Heart left ventricle (tissue), 16 donors: ENCODE results near the gene NBR1. TPM values are rescaled to one million over a fixed set of nuclear protein-coding genes. Genes with fewer than 3 reads are reported as not detected.

ENCODE experiments used
- ATAC-seq, 4 donors: fragments of 200-7000 bp; cut with Tn5 transposase; one replicate each; pipeline ENCODE4 v1.9.1; 2020 to 2022; ENCODE audit warnings: moderate library complexity in 4 of 4, mild to moderate bottlenecking in 3 of 4, moderate number of reproducible peaks in 1 of 4
- DNase-seq, 5 donors: peaks; one replicate each; pipeline ENCODE4 v3.0.0-alpha.2; 2020
- H3K27ac ChIP-seq, 12 donors: fragments of 200-600 bp; sonication (generic) in 4 of 12; one replicate each; pipeline versions ENCODE4 v1.5.0 to v1.8.0; 2016 to 2022; ENCODE audit warnings: mild to moderate bottlenecking in 2 of 12
- H3K27me3 ChIP-seq, 9 donors: fragments of 200-600 bp; sonication (generic) in 2 of 9; one replicate each; pipeline versions ENCODE4 v1.5.1 to v1.8.0; 2016 to 2022; ENCODE audit warnings: mild to moderate bottlenecking in 3 of 9
- H3K36me3 ChIP-seq, 9 donors: fragments of 200-600 bp; sonication (generic) in 2 of 9; one replicate each; pipeline versions ENCODE4 v1.5.0 to v1.8.0; 2018 to 2022; ENCODE audit warnings: mild to moderate bottlenecking in 2 of 9
- H3K4me1 ChIP-seq, 12 donors: fragments of 200-600 bp; sonication (generic) in 4 of 12; one replicate each; pipeline versions ENCODE4 v1.5.0 to v1.8.0; 2016 to 2022; ENCODE audit warnings: mild to moderate bottlenecking in 3 of 12
- H3K4me3 ChIP-seq, 12 donors: fragments of 200-600 bp; sonication (generic) in 4 of 12; one replicate each; pipeline versions ENCODE4 v1.5.0 to v1.8.0; 2017 to 2022; ENCODE audit warnings: mild to moderate bottlenecking in 9 of 12, moderate library complexity in 4 of 12
- H3K9me3 ChIP-seq, 12 donors: fragments of 200-600 bp; sonication (generic) in 4 of 12; one replicate each; pipeline versions ENCODE4 v1.5.0 to v1.8.0; 2016 to 2022; ENCODE audit warnings: mild to moderate bottlenecking in 1 of 12
- CTCF ChIP-seq, 12 donors: fragments of 200-600 bp; sonication (generic) in 4 of 12; IDR thresholded peaks; one replicate each; pipeline versions ENCODE4 v1.5.0 to v1.8.0; 2018 to 2022; ENCODE audit warnings: antibody characterized with exemption in 12 of 12, mild to moderate bottlenecking in 5 of 12
- POLR2A ChIP-seq, 2 donors: fragments of 450-650 bp; IDR thresholded peaks; one replicate each; pipeline ENCODE4 v1.6.1; 2017; ENCODE audit warnings: antibody characterized with exemption in 2 of 2, mild to moderate bottlenecking in 2 of 2, moderate library complexity in 2 of 2
- WGBS, 4 donors: extraction: QIAGEN DNeasy Blood & Tissue Kit in 2 of 4; methylation state at CpG; one replicate each; pipeline versions ENCODE4 v1.1.5 to v1.1.7; 2013 to 2018; 5-methylcytosine and 5-hydroxymethylcytosine counted together
- intact Hi-C, 10 donors: fragments of 100-400 bp; cut with DNase I; formaldehyde crosslinking; loops; one replicate each; pipeline versions ENCODE4 v1.11.1 to v1.14.2; 2022
- polyA plus RNA-seq, 2 donors: library from polyadenylated mRNA; stranded (reverse); fragments of 200-250 nt; gene quantifications; one replicate each; pipeline ENCODE4 v1.2.3, GENCODE V29; 2013
- total RNA-seq, 9 donors: library from RNA; depleted of rRNA in 2 of 9; stranded (reverse); fragments of >200 nt in 2 of 9; fragmentation: NEBNext Ultra II Directional in 3 of 9; extraction: Animal tissue kit (Norgen Biotek cat#: 25700) in 3 of 9; gene quantifications; one replicate each; pipeline versions ENCODE4 v1.1.0 to v1.2.4, GENCODE V29; 2016 to 2023
- donor health status: ischemic (EF 13 %, LVEDD 7.1; RV severe dilation, severe dysfunction).
- donor health status: healthy with polysubstance abuse.
- donor health status: DM: no; HTN: yes; CAD: no.
- donor health status: DM: no; HTN: no; CAD: no.
- donor health status: ischemic (EF 25% LVEDD 6.9; RV normal size, moderate dysfunction).
- donor health status: ischemic (EF 25% LVEDD 5.7; RV mildly dilated, moderate dysfunction).
- donor health status: healthy.
- donor health status: DM: yes; HTN: yes; CAD: no.
- donor health status: ischemic (EF 35%, LVEDD 5.7; RV mildly dilated, moderate dysfunction).
- donor health status: nonischemic (EF 11% LVEDD 7.7; RV severe dilation, severe dysfunction).
- donor health status: DM: yes; HTN: yes; CAD: no.
- donor health status: PGD.
- donor health status: ischemic (EF 29% LVEDD 5.4; RV normal size, mild dysfunction).
- donor health status: nonischemic (EF 23%, LVEDD 6.1; RV moderate dilation, normal function).

Gene NBR1
- total and polyA plus RNA-seq, 11 donors: 31.6 to 146 (median 97.4) TPM

DNA sequence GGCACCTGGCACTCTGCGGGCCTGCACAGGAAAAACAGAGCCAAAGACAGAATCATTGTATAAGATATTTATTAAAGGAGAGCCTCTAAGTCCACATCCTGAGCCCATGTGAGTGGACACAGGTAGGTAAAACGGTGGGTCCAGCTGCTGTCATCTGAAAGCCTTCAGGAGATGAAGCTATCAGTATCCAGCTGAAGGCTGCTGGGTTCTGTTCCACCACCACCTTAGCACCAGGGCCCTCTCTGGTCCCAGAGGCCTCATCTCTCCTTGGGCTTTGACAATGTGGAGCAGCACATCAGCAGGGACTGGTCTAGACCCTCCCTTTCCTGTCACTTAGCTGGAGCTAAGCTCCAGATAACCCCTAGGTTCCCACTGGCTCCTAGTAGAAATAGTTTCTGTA is 48.0 kb downstream of the NBR1 start:
- no peak overlapping the region for H3K27ac ChIP-seq
- H3K9me3 ChIP-seq: no peaks in the 10 kb centered on the region
- no peak for ATAC-seq
- H3K27me3 ChIP-seq: no peaks in the 10 kb centered on the region
- DNase-seq: peak in 1 of 5 donors; percentile 12
- TF ChIP-seq CTCF (IDR thresholded peaks at IDR 0.05): no peak
- no peak for TF ChIP-seq POLR2A (IDR thresholded peaks at IDR 0.05)
- no peak overlapping the region for H3K4me3 ChIP-seq
- peaks cover 0 to 75% (median 24%) of the 10 kb centered on the region in 9 donors for H3K36me3 ChIP-seq
- peaks cover 0 to 2% (median 0%) of the 10 kb centered on the region in 12 donors for H3K4me1 ChIP-seq
- intact Hi-C loops: loop anchor here in 3 of 10 donors (10.0 kb wide), 2 partner anchors 126 to 194 kb away; partner anchors contain the start of genes RND2 (in 2 of the 3) and VAT1 (in 2 of the 3)
- WGBS, 4 donors: 79 to 90% (median 83%) methylated on average over 2 of the region's 2 CpGs

GRCh38 chr17:43219746-43220380 is 48.8 kb downstream of the NBR1 start:
- DNase-seq (peak in 1 of 5 donors; percentile 9), ATAC-seq (no peak)
- H3K9me3 ChIP-seq: no peaks in the 10 kb centered on the region
- H3K4me3 ChIP-seq: no peak overlapping the region
- TF ChIP-seq CTCF (IDR thresholded peaks at IDR 0.05) (no peak), POLR2A (IDR thresholded peaks at IDR 0.05) (no peak)
- no peaks in the 10 kb centered on the region for H3K27me3 ChIP-seq
- WGBS, 4 donors: 76 to 81% (median 78%) methylated on average over 8 of the region's 8 CpGs
- peaks cover 0 to 75% (median 27%) of the 10 kb centered on the region in 9 donors for H3K36me3 ChIP-seq
- no peaks in the 10 kb centered on the region for H3K4me1 ChIP-seq
- intact Hi-C loops: loop anchor here in 4 of 10 donors (10.0 kb wide), 3 partner anchors 105 to 195 kb away; partner anchors contain the start of genes RND2 (in 2 of the 4) and VAT1 (in 2 of the 4)
- H3K27ac ChIP-seq: no peak overlapping the region

DNA sequence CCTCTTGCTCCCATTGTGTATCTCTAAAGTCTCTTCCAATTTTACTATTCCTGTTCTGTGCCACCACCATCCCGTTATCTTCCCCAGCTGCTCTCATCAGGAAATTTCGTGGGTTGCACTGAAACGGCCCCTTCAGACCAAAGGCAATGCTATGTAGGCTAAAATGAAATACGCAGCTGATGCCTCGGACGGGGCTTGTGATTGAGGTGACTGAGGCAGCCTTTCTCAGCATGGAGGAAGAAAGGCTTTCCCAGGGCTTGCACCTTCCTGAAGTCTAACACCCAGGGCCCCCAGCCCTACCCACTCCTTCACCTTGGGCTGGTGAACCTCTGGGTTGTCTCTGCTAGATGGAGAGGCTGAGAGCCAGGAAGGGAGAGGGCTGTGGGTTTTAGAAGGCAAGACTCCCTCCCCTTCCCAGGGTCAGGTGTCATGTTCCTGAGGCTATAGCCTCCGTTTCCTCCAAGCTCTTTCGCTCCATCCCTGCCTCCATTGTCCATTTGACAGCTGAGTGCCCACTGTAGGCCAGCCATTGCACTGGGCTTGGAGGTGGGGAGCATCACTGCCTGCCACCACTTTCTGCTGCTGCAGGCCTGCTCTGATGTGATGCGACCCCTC is 49.6 kb downstream of the NBR1 start:
- no peaks in the 10 kb centered on the region for H3K9me3 ChIP-seq
- intact Hi-C loops: loop anchor here in 1 of 10 donors (10.0 kb wide), 1 partner anchor 104 kb away; no protein-coding TSS in a partner anchor
- peak in 1 of 5 donors; percentile 11 for DNase-seq
- H3K36me3 ChIP-seq: peaks cover 0 to 72% (median 27%) of the 10 kb centered on the region in 9 donors
- no peaks in the 10 kb centered on the region for H3K27me3 ChIP-seq
- no peak overlapping the region for H3K27ac ChIP-seq
- H3K4me1 ChIP-seq: no peaks in the 10 kb centered on the region
- no peak for ATAC-seq
- H3K4me3 ChIP-seq: no peak overlapping the region
- WGBS, 4 donors: 86 to 90% (median 87%) methylated on average over 9 of the region's 9 CpGs
- TF ChIP-seq POLR2A (IDR thresholded peaks at IDR 0.05) (no peak), CTCF (IDR thresholded peaks at IDR 0.05) (no peak)

DNA sequence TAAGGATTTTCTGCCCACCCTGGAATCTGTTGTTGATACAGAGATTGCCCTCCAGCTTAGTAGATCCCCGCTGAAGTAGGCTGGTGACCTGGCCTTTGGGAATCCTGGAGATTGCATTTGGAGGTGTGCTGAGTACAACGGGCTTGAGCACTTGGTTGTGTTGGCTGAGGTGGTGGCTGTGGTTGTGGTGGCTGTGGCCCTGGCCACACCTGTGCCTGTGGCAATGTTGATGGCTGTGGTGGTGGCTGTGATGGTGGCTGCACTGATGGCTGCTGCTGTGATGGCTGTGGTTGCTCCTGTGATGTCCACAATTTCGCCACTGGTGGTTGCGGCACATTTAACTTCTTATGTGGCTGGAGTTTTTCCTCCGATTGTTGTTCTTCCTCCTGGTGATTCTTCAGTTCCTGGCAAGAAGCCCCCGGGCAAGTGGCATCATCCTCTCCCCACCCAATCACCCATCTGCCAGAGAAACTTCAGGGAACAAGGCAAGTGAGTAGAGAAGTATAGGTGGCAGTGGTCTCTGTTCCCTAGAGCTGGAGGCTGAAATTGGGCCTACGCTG is 53.2 kb downstream of the NBR1 start:
- TF ChIP-seq POLR2A (IDR thresholded peaks at IDR 0.05) (no peak), CTCF (IDR thresholded peaks at IDR 0.05) (no peak)
- intact Hi-C loops: loop anchor here in 1 of 10 donors (10.0 kb wide), 1 partner anchor 101 kb away; no protein-coding TSS in a partner anchor

More for the DNA sequence above, 53.2 kb downstream of the NBR1 start:
- Histone ChIP-seq H3K4me3 (no peak overlapping the region), H3K27me3 (no peaks in the 10 kb centered on the region), H3K27ac (no peak overlapping the region), H3K36me3 (peaks cover 0 to 52% (median 7%) of the 10 kb centered on the region in 9 donors), H3K9me3 (no peaks in the 10 kb centered on the region), H3K4me1 (no peaks in the 10 kb centered on the region)
- 93 to 96% (median 94%) methylated on average over 5 to 7 of the region's 7 CpGs for WGBS, 4 donors
- ATAC-seq: no peak
- peak in 1 of 5 donors; percentile 8 for DNase-seq
